Mesendoderm (in vitro differentiated cells): Measurements from ENCODE around the gene CHST11.

ENCODE experiments used
- DNase-seq: peaks from one replicate; pipeline ENCODE4 v3.0.0; 2013
- H2AK5ac ChIP-seq: 2 replicates; pipeline ENCODE4 v1.6.1; 2013; ENCODE audit warnings: low read length, inconsistent platforms
- H2BK120ac ChIP-seq: 2 replicates; pipeline ENCODE4 v1.6.1; 2013; ENCODE audit warnings: low read depth, mild to moderate bottlenecking, low read length, moderate library complexity, mixed read lengths
- H2BK15ac ChIP-seq: replicated peaks from 2 replicates; pipeline ENCODE4 v1.6.1; 2013; ENCODE audit warnings: low read depth, mild to moderate bottlenecking, moderate library complexity
- H2BK5ac ChIP-seq: 2 replicates; pipeline ENCODE4 v1.6.1; 2013; ENCODE audit warnings: low read length, inconsistent platforms
- H3K18ac ChIP-seq: 2 replicates; pipeline ENCODE4 v1.6.1; 2013; ENCODE audit warnings: mild to moderate bottlenecking, low read length, mixed read lengths
- H3K23ac ChIP-seq: one replicate; pipeline ENCODE4 v1.6.1; 2013; ENCODE audit warnings: low read length
- H3K27ac ChIP-seq: 2 replicates; pipeline ENCODE4 v1.5.1; 2013; ENCODE audit warnings: low read depth, mild to moderate bottlenecking, inconsistent platforms, low read length, moderate library complexity
- H3K27me3 ChIP-seq: 2 replicates; pipeline ENCODE4 v1.6.1; 2013; ENCODE audit warnings: low read length, control low read depth, mild to moderate bottlenecking, inconsistent platforms; ENCODE audit not compliant: insufficient read depth, poor library complexity
- H3K36me3 ChIP-seq: 2 replicates; pipeline ENCODE4 v1.6.1; 2013; ENCODE audit warnings: low read length, inconsistent platforms; ENCODE audit not compliant: control insufficient read depth, insufficient read depth
- H3K4ac ChIP-seq: one replicate; pipeline ENCODE4 v1.6.1; 2013; ENCODE audit warnings: low read depth, mild to moderate bottlenecking, low read length, moderate library complexity
- H3K4me1 ChIP-seq: 2 replicates; pipeline ENCODE4 v1.6.1; 2013; ENCODE audit warnings: low read depth, low read length, inconsistent platforms; ENCODE audit not compliant: control insufficient read depth
- H3K4me2 ChIP-seq: 2 replicates; pipeline ENCODE4 v1.6.1; 2013; ENCODE audit warnings: low read length
- H3K4me3 ChIP-seq: 2 replicates; pipeline ENCODE4 v1.5.1; 2013; ENCODE audit warnings: mild to moderate bottlenecking, low read length
- H3K56ac ChIP-seq: one replicate; pipeline ENCODE4 v1.6.1; 2013; ENCODE audit warnings: low read length
- H3K79me1 ChIP-seq: 2 replicates; pipeline ENCODE4 v1.6.1; 2013; ENCODE audit warnings: low read length, inconsistent platforms
- H3K79me2 ChIP-seq: 2 replicates; pipeline ENCODE4 v1.6.1; 2013; ENCODE audit warnings: mild to moderate bottlenecking, low read length; ENCODE audit not compliant: control insufficient read depth, insufficient read depth
- H3K9ac ChIP-seq: 2 replicates; pipeline ENCODE4 v1.6.1; 2013; ENCODE audit warnings: low read length, inconsistent platforms
- H4K5ac ChIP-seq: one replicate; pipeline ENCODE4 v1.6.1; 2013; ENCODE audit warnings: low read length
- H4K8ac ChIP-seq: one replicate; pipeline ENCODE4 v1.6.1; 2013; ENCODE audit warnings: low read depth, mild to moderate bottlenecking, control low read depth, low read length, moderate library complexity
- WGBS: extraction: QIAGEN DNeasy Blood & Tissue Kit; methylation state at CpG from one replicate; pipeline ENCODE4 v1.1.7; 2013; ENCODE audit warnings: low lambda C conversion rate, missing lambda C conversion rate; ENCODE audit not compliant: insufficient coverage; ENCODE audit errors: extremely low coverage; 5-methylcytosine and 5-hydroxymethylcytosine counted together

Gene CHST11

GRCh38 chr12:104729091-104729490 lies 272.3 kb downstream of the CHST11 start:
- Histone ChIP-seq H3K79me2 (no peaks in the 10 kb centered on the region), H4K8ac (no peak overlapping the region), H3K4me3 (no peak overlapping the region), H3K27ac (no peak overlapping the region), H4K5ac (no peak overlapping the region), H3K23ac (no peak overlapping the region), H3K79me1 (no peaks in the 10 kb centered on the region), H3K56ac (peak overlapping the region; percentile 12), H2BK5ac (no peak overlapping the region), H2AK5ac (no peak overlapping the region), H3K4ac (no peak overlapping the region), H3K27me3 (no peaks in the 10 kb centered on the region), H2BK15ac (no peak overlapping the region), H2BK120ac (no peak overlapping the region), H3K4me2 (no peak overlapping the region), H3K4me1 (peaks cover 4% of the 10 kb centered on the region), H3K9ac (no peak overlapping the region), H3K18ac (no peak overlapping the region), H3K36me3 (no peaks in the 10 kb centered on the region)
- peak; percentile 68 for DNase-seq
- WGBS: no CpG with 5 or more reads among the region's 1 CpG

DNA sequence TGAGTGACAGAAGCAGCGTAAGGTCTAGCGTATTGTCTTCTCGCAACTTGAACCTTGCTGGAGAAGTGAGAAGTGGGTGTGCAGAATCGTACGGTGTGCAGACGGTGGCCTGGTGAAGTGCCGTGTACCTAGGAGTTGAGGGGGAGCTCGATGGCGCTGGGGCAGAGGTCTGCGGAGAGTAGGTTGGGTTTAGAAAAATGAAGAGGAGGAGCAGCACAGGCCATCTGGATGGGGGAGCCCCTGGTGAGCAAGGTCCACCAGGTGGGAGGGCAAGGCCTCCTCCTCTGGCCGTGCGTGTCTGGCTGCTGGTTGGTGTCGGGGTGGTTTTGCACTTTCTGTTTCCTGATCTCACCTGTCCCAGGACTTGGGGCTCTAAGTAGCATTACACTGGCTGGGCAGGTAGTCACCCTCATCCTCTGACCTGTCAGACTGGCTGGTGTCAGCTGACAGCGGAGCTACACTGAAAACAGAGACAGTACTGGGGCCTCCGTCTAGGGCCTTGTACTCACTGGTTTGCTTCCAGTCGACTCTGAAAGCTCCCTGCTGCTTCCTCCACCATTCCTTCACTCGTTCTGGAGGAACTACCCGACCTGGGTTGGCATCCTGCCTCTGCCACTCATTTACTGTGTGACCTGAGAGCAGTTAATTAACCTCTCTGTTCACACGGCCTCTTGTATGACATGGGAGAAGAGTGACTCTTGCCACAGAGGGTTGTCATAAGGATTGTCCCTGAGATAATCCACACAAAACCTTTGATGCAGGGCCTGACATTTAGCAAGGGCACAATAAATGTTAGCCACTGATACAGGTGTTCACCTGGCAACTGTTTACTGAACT lies 273.1 kb downstream of the CHST11 start:
- Histone ChIP-seq H3K4ac (no peak overlapping the region), H3K9ac (no peak overlapping the region)

GRCh38 chr12:104730763-104731162 lies 274.0 kb downstream of the CHST11 start:
- H3K27me3 ChIP-seq: no peaks in the 10 kb centered on the region
- H2BK5ac ChIP-seq: no peak overlapping the region
- no peak overlapping the region for H3K9ac ChIP-seq
- no peaks in the 10 kb centered on the region for H3K36me3 ChIP-seq
- no peak overlapping the region for H2AK5ac ChIP-seq
- no peak overlapping the region for H3K4me2 ChIP-seq
- no peak overlapping the region for H3K4ac ChIP-seq
- no peak overlapping the region for H4K8ac ChIP-seq
- H3K23ac ChIP-seq: no peak overlapping the region
- no peak overlapping the region for H3K4me3 ChIP-seq
- no peak overlapping the region for H3K56ac ChIP-seq
- no peak overlapping the region for H2BK120ac ChIP-seq
- WGBS: no CpG with 5 or more reads among the region's 4 CpGs
- H3K4me1 ChIP-seq: peaks cover 4% of the 10 kb centered on the region
- no peak overlapping the region for H3K27ac ChIP-seq
- no peak for DNase-seq
- no peak overlapping the region for H4K5ac ChIP-seq
- H3K79me2 ChIP-seq: no peaks in the 10 kb centered on the region
- H3K79me1 ChIP-seq: no peaks in the 10 kb centered on the region
- H3K18ac ChIP-seq: no peak overlapping the region
- H2BK15ac ChIP-seq: no peak overlapping the region

More for the DNA sequence above, 273.1 kb downstream of the CHST11 start:
- H3K4me1 ChIP-seq: peaks cover 4% of the 10 kb centered on the region
- no peak overlapping the region for H3K4me3 ChIP-seq
- no peak overlapping the region for H3K4me2 ChIP-seq
- H3K79me2 ChIP-seq: no peaks in the 10 kb centered on the region
- no peaks in the 10 kb centered on the region for H3K27me3 ChIP-seq
- no peaks in the 10 kb centered on the region for H3K79me1 ChIP-seq
- H2AK5ac ChIP-seq: no peak overlapping the region
- no peak overlapping the region for H3K27ac ChIP-seq
- no peaks in the 10 kb centered on the region for H3K36me3 ChIP-seq
- no peak overlapping the region for H2BK120ac ChIP-seq
- no peak overlapping the region for H2BK5ac ChIP-seq
- no peak overlapping the region for H3K23ac ChIP-seq
- no peak overlapping the region for H4K5ac ChIP-seq
- H4K8ac ChIP-seq: no peak overlapping the region
- no peak overlapping the region for H2BK15ac ChIP-seq
- no peak for DNase-seq
- no peak overlapping the region for H3K56ac ChIP-seq
- WGBS: no CpG with 5 or more reads among the region's 19 CpGs
- H3K18ac ChIP-seq: no peak overlapping the region

- H2AK5ac ChIP-seq: no peak overlapping the region
- H3K27me3 ChIP-seq: no peaks in the 10 kb centered on the region
- no peaks in the 10 kb centered on the region for H3K79me1 ChIP-seq
- H3K4me1 ChIP-seq: peaks cover 10% of the 10 kb centered on the region
- no peak overlapping the region for H3K18ac ChIP-seq
- no peak overlapping the region for H2BK15ac ChIP-seq
- H3K4me3 ChIP-seq: no peak overlapping the region
- no CpG with 5 or more reads among the region's 6 CpGs for WGBS
- no peak overlapping the region for H3K23ac ChIP-seq
- H3K27ac ChIP-seq: no peak overlapping the region
- DNase-seq: peak; percentile 88
- no peak overlapping the region for H4K8ac ChIP-seq
- no peak overlapping the region for H4K5ac ChIP-seq
- H3K9ac ChIP-seq: no peak overlapping the region
- H3K79me2 ChIP-seq: no peaks in the 10 kb centered on the region
- no peak overlapping the region for H3K4me2 ChIP-seq
- no peak overlapping the region for H2BK120ac ChIP-seq
- no peak overlapping the region for H3K4ac ChIP-seq
- no peak overlapping the region for H3K56ac ChIP-seq
- H2BK5ac ChIP-seq: no peak overlapping the region
- no peaks in the 10 kb centered on the region for H3K36me3 ChIP-seq
These were observed 277.0 kb downstream of the CHST11 start for GRCh38 chr12:104733717-104734175.

DNA sequence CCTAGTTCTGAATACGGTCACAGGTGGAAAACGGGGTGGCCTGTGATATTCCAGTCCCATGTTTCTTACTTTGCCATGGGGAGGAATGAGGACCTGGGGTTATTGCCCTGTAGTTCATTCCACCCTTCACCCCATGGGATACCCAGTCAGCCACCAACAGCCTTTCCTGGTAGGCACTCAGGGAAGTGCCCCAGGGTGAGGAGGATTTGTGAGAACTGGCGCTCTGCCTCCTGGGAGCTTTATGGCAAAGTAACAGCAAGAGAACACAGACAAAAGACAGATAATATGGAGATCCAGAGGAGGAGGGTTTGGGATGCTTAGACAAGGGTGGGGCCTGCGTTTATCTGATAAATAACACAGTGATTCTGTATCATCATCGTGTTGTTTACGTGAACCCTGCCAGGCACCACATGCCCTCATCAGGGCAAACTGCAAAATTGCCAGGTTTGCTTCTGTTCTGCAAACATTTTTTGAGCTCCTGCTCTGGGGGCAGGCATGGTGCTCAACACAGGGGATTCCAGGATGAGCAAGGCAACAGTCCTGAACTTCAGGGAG lies 277.9 kb downstream of the CHST11 start:
- no peak for DNase-seq
- H4K8ac ChIP-seq: no peak overlapping the region
- H2AK5ac ChIP-seq: no peak overlapping the region
- no peak overlapping the region for H3K9ac ChIP-seq
- H3K4me2 ChIP-seq: no peak overlapping the region
- H3K4me1 ChIP-seq: peaks cover 10% of the 10 kb centered on the region
- no CpG with 5 or more reads among the region's 6 CpGs for WGBS
- no peak overlapping the region for H3K4ac ChIP-seq
- no peak overlapping the region for H3K56ac ChIP-seq
- H2BK5ac ChIP-seq: no peak overlapping the region
- H3K79me1 ChIP-seq: no peaks in the 10 kb centered on the region
- no peak overlapping the region for H3K18ac ChIP-seq
- H3K23ac ChIP-seq: no peak overlapping the region
- H3K36me3 ChIP-seq: no peaks in the 10 kb centered on the region
- H2BK15ac ChIP-seq: no peak overlapping the region
- no peak overlapping the region for H2BK120ac ChIP-seq
- no peak overlapping the region for H4K5ac ChIP-seq
- H3K27me3 ChIP-seq: no peaks in the 10 kb centered on the region
- no peak overlapping the region for H3K27ac ChIP-seq
- H3K79me2 ChIP-seq: no peaks in the 10 kb centered on the region
- H3K4me3 ChIP-seq: no peak overlapping the region
